ENCODE data around the gene SMIM44.

Gene SMIM44

DNA sequence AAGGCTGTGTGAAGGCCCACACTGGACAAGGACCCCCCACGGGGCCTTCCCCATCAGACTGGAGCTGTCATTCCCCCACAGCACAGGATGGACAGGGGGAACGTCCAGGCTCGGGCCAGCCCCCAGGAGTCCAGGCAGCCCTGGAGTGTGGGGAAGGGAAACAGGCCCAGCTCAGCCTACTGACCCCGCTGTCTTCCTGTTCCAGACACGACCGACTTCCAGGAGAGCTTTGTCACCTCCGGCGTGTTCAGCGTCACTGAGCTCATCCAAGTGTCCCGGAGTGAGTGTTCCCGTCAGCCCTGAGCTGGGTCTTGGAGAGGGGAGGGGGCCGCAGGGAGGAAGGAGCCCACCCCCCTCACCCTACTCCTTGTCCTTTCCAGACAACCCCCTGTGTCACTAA is 49.9 kb downstream of the SMIM44 start:
- no peak for DNase-seq

Measured in activated CD4-positive, alpha-beta T cell treated with anti-CD3 and anti-CD28 coated beads, Interleukin-2, amount 50 U/mL, for 16 hours (primary cell).